ENCODE results near the gene REXO4. TPM values are rescaled to one million over a fixed set of nuclear protein-coding genes. Genes with fewer than 3 reads are reported as not detected.

The REXO4 gene
- total RNA-seq, 1 donor from 2014 or later, result 26.1 TPM

DNA sequence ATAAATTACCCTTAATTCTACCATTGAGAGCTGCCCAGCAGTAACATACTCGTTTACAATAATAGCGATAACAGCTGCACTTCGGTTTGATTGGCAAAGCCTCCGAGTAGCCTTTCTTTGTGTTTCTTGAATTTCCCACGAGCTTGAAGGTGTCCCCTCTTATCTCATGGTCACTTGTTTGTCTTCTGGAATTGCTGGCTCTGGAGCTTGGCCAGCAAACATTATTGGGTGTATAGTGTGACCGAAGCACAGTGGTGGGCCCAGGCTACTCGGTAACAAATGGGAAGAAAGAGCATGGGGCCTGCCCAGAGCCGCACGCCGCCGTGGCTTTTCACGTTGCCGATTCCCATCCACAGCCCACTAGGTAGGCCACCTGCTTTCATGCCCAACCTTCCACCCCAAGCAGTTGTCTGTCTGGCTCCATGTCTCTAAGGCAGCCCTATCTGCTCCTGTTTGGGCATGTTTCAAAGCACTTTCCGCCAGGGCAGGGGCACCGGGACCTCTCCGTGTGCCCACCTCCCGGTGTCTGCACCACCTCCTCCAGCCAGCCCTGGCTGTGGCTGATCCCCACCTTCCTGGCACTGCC lies 33.0 kb downstream of the REXO4 start:
- no peak overlapping the region for H3K27ac Mint-ChIP-seq
- no peaks in the 10 kb centered on the region for H3K9me3 Mint-ChIP-seq
- no peak for DNase-seq (ENCODE audit: low spot score in 2 of 2, unreplicated experiment in 2 of 2)
- TF ChIP-seq, protein P1, sequence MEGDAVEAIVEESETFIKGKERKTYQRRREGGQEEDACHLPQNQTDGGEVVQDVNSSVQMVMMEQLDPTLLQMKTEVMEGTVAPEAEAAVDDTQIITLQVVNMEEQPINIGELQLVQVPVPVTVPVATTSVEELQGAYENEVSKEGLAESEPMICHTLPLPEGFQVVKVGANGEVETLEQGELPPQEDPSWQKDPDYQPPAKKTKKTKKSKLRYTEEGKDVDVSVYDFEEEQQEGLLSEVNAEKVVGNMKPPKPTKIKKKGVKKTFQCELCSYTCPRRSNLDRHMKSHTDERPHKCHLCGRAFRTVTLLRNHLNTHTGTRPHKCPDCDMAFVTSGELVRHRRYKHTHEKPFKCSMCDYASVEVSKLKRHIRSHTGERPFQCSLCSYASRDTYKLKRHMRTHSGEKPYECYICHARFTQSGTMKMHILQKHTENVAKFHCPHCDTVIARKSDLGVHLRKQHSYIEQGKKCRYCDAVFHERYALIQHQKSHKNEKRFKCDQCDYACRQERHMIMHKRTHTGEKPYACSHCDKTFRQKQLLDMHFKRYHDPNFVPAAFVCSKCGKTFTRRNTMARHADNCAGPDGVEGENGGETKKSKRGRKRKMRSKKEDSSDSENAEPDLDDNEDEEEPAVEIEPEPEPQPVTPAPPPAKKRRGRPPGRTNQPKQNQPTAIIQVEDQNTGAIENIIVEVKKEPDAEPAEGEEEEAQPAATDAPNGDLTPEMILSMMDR (IDR thresholded peaks at IDR 0.05; ENCODE audit: unreplicated experiment), result no peak
- H3K4me1 Mint-ChIP-seq, result no peaks in the 10 kb centered on the region
- H3K27me3 Mint-ChIP-seq (ENCODE audit: low read depth), result peaks cover 2% of the 10 kb centered on the region
- no peak overlapping the region for H3K4me3 Mint-ChIP-seq
- no peaks in the 10 kb centered on the region for H3K36me3 Mint-ChIP-seq

DNA sequence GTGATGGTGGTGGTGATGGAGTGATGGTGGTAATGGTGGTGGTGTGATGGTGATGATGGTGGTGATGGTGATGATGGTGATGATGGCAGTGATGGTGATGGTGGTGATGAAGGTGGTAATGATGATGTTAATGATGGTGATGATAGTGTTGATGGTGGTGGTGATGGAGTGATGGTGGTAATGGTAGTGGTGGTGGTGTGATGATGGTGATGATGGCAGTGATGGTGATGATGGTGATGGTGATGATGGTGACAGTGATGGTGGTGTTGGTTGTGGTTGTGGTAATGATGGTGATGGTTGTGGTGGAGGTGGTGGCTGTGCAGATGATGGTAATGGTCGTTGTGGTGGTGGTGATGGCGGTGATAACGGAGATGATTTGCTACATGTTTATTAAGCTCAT lies 34.4 kb downstream of the REXO4 start:
- H3K27me3 Mint-ChIP-seq (ENCODE audit: low read depth), result no peaks in the 10 kb centered on the region
- no peaks in the 10 kb centered on the region for H3K4me1 Mint-ChIP-seq
- TF ChIP-seq, protein P1 (IDR thresholded peaks at IDR 0.05; ENCODE audit: unreplicated experiment), result no peak
- H3K4me3 Mint-ChIP-seq, result no peak overlapping the region
- H3K36me3 Mint-ChIP-seq, result no peaks in the 10 kb centered on the region
- DNase-seq (ENCODE audit: low spot score in 2 of 2, unreplicated experiment in 2 of 2), result no peak
- no peaks in the 10 kb centered on the region for H3K9me3 Mint-ChIP-seq
- H3K27ac Mint-ChIP-seq, result no peak overlapping the region

DNA sequence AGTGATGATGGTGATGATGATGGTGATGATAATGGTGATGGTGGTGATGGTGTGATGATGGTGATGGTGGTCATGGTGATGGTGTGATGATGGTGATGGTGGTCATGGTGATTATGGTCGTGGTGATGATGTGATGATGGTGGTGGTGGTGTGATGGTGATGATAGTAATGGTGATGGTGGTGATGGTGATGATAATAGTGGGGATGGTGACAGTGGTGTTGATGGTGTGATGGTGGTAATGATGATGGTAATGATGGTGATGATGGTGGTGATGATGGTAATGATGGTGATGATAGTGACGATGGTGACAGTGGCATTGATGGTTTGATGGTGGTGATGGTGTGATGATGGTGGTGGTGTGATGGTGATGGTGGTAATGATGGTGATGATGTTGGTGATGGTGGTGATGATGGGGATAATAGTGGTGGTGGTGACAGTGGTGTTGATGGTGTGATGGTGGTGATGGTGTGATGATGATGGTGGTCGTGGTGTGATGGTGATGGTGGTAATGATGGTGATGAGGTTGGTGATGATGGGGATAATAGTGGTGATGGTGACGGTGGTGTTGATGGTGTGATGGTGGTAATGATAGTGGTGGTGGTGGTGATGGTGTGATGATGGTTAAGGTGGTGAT lies 35.2 kb downstream of the REXO4 start:
- no peak overlapping the region for H3K27ac Mint-ChIP-seq
- H3K4me3 Mint-ChIP-seq, result no peak overlapping the region
- no peaks in the 10 kb centered on the region for H3K27me3 Mint-ChIP-seq (ENCODE audit: low read depth)
- TF ChIP-seq, protein P1 (IDR thresholded peaks at IDR 0.05; ENCODE audit: unreplicated experiment), result no peak
- H3K9me3 Mint-ChIP-seq, result no peaks in the 10 kb centered on the region
- H3K4me1 Mint-ChIP-seq, result no peaks in the 10 kb centered on the region
- DNase-seq (ENCODE audit: low spot score in 2 of 2, unreplicated experiment in 2 of 2), result no peak
- no peaks in the 10 kb centered on the region for H3K36me3 Mint-ChIP-seq

DNA sequence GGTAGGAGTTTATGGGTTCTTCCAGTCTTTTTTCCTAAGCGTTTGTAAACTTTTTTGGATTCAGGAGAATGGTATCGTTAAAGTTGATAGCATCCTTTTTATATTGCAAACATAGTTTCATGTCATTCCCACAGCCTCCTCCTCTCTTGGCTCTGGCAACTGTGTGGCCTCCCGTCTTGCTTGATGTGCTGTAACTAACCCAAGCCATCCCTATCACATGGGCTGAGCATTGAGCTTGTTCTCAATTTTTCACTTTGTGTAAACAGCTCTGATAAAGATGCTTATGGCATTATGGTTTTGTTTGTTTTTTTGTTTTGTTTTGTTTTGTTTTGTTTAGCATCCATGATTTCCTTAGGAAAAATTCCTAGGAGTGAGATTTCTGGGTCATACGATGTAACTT lies 37.1 kb downstream of the REXO4 start:
- H3K27ac Mint-ChIP-seq, result no peak overlapping the region

DNA sequence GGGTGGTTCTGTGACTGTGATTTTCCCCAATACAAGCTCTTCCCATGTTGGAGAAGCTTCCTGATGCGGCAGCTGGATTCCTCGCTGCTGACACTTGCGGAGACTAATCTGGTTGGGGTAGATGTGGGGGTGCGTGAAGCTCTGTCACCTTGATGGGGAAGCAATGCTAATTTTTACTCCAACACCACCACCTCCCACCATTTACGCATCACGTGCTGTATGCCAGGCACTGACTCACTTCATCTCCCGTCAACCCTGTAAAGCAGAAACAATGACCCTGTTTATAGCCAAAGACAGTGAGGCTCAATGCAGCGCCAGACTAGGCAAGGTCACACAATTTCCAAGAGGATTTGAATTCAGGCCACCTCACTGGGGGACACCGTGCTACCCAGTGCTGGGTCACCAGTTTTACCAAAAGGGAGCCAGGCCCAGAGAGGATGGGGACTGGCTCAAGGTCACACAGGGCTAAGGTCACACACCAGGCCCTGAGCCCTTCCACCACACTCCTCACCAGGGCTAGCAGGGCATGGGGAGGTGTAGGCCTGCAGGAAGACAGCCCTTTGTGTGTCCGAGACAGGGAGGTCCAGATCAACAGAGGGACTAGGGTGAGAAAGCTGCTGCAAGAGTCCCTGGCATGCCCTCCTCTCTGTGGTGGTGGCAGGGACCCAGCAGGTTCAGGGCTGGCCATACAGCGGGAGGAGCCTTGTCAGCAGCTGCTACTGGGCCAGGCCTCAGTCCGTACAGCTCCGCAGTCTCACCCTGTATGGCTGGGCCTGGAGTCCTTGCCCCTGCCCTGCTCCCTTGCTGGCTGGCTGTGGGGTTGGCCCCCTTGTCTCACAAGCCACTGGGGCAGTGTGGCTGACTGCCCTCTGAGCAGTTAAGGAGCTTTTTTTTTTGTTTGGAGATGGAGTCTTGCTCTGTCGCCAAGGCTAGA lies 38.4 kb downstream of the REXO4 start:
- no peak for DNase-seq (ENCODE audit: low spot score in 2 of 2, unreplicated experiment in 2 of 2)
- peaks cover 9% of the 10 kb centered on the region for H3K4me1 Mint-ChIP-seq
- no peaks in the 10 kb centered on the region for H3K9me3 Mint-ChIP-seq
- H3K27me3 Mint-ChIP-seq (ENCODE audit: low read depth), result no peaks in the 10 kb centered on the region
- H3K4me3 Mint-ChIP-seq, result no peak overlapping the region
- H3K36me3 Mint-ChIP-seq, result no peaks in the 10 kb centered on the region
- H3K27ac Mint-ChIP-seq, result no peak overlapping the region
- TF ChIP-seq, protein P1 (IDR thresholded peaks at IDR 0.05; ENCODE audit: unreplicated experiment), result no peak

More for the DNA sequence above, 37.1 kb downstream of the REXO4 start:
- no peaks in the 10 kb centered on the region for H3K27me3 Mint-ChIP-seq (ENCODE audit: low read depth)
- no peak overlapping the region for H3K4me3 Mint-ChIP-seq
- no peak for DNase-seq (ENCODE audit: low spot score in 2 of 2, unreplicated experiment in 2 of 2)
- H3K9me3 Mint-ChIP-seq, result no peaks in the 10 kb centered on the region
- peaks cover 2% of the 10 kb centered on the region for H3K4me1 Mint-ChIP-seq
- H3K36me3 Mint-ChIP-seq, result no peaks in the 10 kb centered on the region
- TF ChIP-seq, protein P1 (IDR thresholded peaks at IDR 0.05; ENCODE audit: unreplicated experiment), result no peak

All from mesothelial cell of epicardium (in vitro differentiated cells).